Breast epithelium (tissue), 3 donors: Measurements from ENCODE around the gene PIP5K1B.

ENCODE experiments used
- CTCF ChIP-seq, 3 donors: fragments of 450-650 bp; IDR thresholded peaks; one replicate each; pipeline ENCODE4 v1.5.1; 2016 to 2017; ENCODE audit warnings: antibody characterized with exemption in 3 of 3, mild to moderate bottlenecking in 3 of 3, moderate library complexity in 3 of 3
- POLR2A ChIP-seq: fragments of 450-650 bp; IDR thresholded peaks from one replicate; pipeline ENCODE4 v1.6.1; 2016; ENCODE audit warnings: antibody characterized with exemption, mild to moderate bottlenecking, moderate library complexity
- POLR2AphosphoS5 ChIP-seq, 3 donors: sonication (generic); formaldehyde crosslinking; IDR thresholded peaks; one replicate each; pipeline ENCODE4 v1.6.1; 2017; ENCODE audit warnings: antibody characterized with exemption in 3 of 3

GRCh38 chr9:68861436-68861835, 156.4 kb downstream of the PIP5K1B start:
- no peak for TF ChIP-seq CTCF (IDR thresholded peaks at IDR 0.05)
- no peak for TF ChIP-seq POLR2AphosphoS5 (IDR thresholded peaks at IDR 0.05)
- no peak for TF ChIP-seq POLR2A
